HepG2 (cell line): ENCODE results near the gene TNXB. TPM values are rescaled to one million over a fixed set of nuclear protein-coding genes. Genes with fewer than 3 reads are reported as not detected.

ENCODE experiments used
- ATAC-seq: fragments of 200-7000 bp; cut with Tn5 transposase; 3 replicates; pipeline ENCODE4 v1.9.1; 2020; ENCODE audit warnings: mild to moderate bottlenecking, moderate library complexity
- BruUV-seq: library from RNA; stranded (reverse); fragments of 400-500 nt; replicated peaks from 2 replicates; lab custom pipeline; 2021; lab: Mats Ljungman, UMichigan
- CTCF ChIA-PET: fragments of 300-600 bp; formaldehyde crosslinking; extraction: SDS; loops from one replicate; lab custom pipeline; 2021; ENCODE audit warnings: low total read pairs, inconsistent platforms, low intra/inter-chr PET ratio; lab: Yijun Ruan, JAX
- POLR2A ChIA-PET: fragments of 350-600 bp; sonication (Branson Sonifier 250); formaldehyde crosslinking; loops from one replicate; lab custom pipeline; 2020; ENCODE audit warnings: antibody characterized with exemption, inconsistent platforms; lab: Yijun Ruan, JAX
- DNase-seq: peaks from one replicate; pipeline ENCODE4 v3.0.0-alpha.2; 2015; ENCODE audit warnings: low spot score
- FAIRE-seq: peaks from 3 replicates; lab custom pipeline; 2011; peaks lifted over from hg19 to GRCh38; lab: Jason Lieb, UNC
- H2AFZ ChIP-seq: one replicate; pipeline ENCODE4 v1.6.1; 2011; ENCODE audit warnings: low read length, inconsistent platforms
- H3K27ac ChIP-seq: fragments of 300-600 bp; 3 replicates; pipeline ENCODE4 v1.8.0; 2011; ENCODE audit warnings: mixed run types, mild to moderate bottlenecking, mixed read lengths, low read length, inconsistent platforms; ENCODE audit not compliant: insufficient read depth; ENCODE audit errors: extremely low read length
- H3K27me3 ChIP-seq, 2 experiments: fragments of 200-600 bp in 1 of 2; 2 replicates in 1 of 2; 3 replicates in 1 of 2; pipeline versions ENCODE4 v1.6.0 to v1.8.0; 2011; ENCODE audit warnings: low read length in 2 of 2, mild to moderate bottlenecking in 2 of 2, moderate library complexity in 2 of 2, inconsistent platforms in 1 of 2; ENCODE audit not compliant: insufficient read depth in 2 of 2, control insufficient read depth in 1 of 2
- H3K36me3 ChIP-seq, 2 experiments: fragments of 200-600 bp in 1 of 2; replicated peaks in 1 of 2; 2 replicates in 1 of 2; 3 replicates in 1 of 2; pipeline versions ENCODE4 v1.5.1 to v1.8.0; 2011; ENCODE audit warnings: low read length in 2 of 2, inconsistent platforms in 1 of 2; ENCODE audit not compliant: insufficient read depth in 2 of 2, control insufficient read depth in 1 of 2
- H3K4me1 ChIP-seq: 2 replicates; pipeline ENCODE4 v1.5.1; 2012; ENCODE audit warnings: low read length, inconsistent platforms; ENCODE audit not compliant: insufficient read depth
- H3K4me2 ChIP-seq: 2 replicates; pipeline ENCODE4 v1.6.0; 2011; ENCODE audit warnings: low read depth, low read length, inconsistent platforms
- H3K4me3 ChIP-seq, 3 experiments: fragments of 200-600 bp in 1 of 3; sonication (generic), shearing (Covaris generic) in 1 of 3; replicated peaks in 1 of 3; 2 replicates each; pipeline ENCODE4 v1.5.1; 2011 to 2016; ENCODE audit warnings: low read length in 3 of 3, inconsistent platforms in 2 of 3, low read depth in 2 of 3, mild to moderate bottlenecking in 2 of 3, control low read depth in 1 of 3, mixed read lengths in 1 of 3; ENCODE audit not compliant: insufficient read depth in 1 of 3
- H3K79me2 ChIP-seq: one replicate; pipeline ENCODE4 v1.6.1; 2011; ENCODE audit warnings: low read length, inconsistent platforms; ENCODE audit not compliant: insufficient read depth
- H3K9ac ChIP-seq: 2 replicates; pipeline ENCODE4 v1.6.0; 2011; ENCODE audit warnings: mild to moderate bottlenecking, low read depth, low read length, inconsistent platforms; ENCODE audit not compliant: insufficient read depth
- H3K9me3 ChIP-seq: 2 replicates; pipeline ENCODE4 v1.5.1; 2012; ENCODE audit warnings: mild to moderate bottlenecking, low read length
- H4K20me1 ChIP-seq: 2 replicates; pipeline ENCODE4 v1.6.0; 2011; ENCODE audit warnings: inconsistent platforms, mild to moderate bottlenecking, low read length, moderate library complexity; ENCODE audit not compliant: insufficient read depth
- ARID2 ChIP-seq: sonication (generic); formaldehyde crosslinking; IDR thresholded peaks from 2 replicates; pipeline ENCODE4 v1.8.1; 2022; ENCODE audit warnings: mild to moderate bottlenecking, missing genetic modification reagents, borderline replicate concordance
- BATF2 ChIP-seq: sonication (generic); formaldehyde crosslinking; IDR thresholded peaks from 2 replicates; pipeline ENCODE4 v1.8.0; 2022; ENCODE audit warnings: mild to moderate bottlenecking, missing genetic modification reagents, moderate library complexity
- BRF2 ChIP-seq: sonication (generic); formaldehyde crosslinking; IDR thresholded peaks from 2 replicates; pipeline ENCODE4 v1.8.1; 2022; ENCODE audit warnings: mild to moderate bottlenecking, missing genetic modification reagents
- CHCHD3 ChIP-seq: sonication (generic); formaldehyde crosslinking; IDR thresholded peaks from 2 replicates; pipeline ENCODE4 v1.8.0; 2022; ENCODE audit warnings: mild to moderate bottlenecking, missing genetic modification reagents, moderate library complexity
- CREBL2 ChIP-seq: sonication (generic); formaldehyde crosslinking; IDR thresholded peaks from 2 replicates; pipeline ENCODE4 v1.8.1; 2023; ENCODE audit warnings: missing genetic modification reagents, mild to moderate bottlenecking, borderline replicate concordance
- EZH2 ChIP-seq: conservative IDR thresholded peaks from 2 replicates; pipeline ENCODE4 v1.6.1; 2012; ENCODE audit warnings: mild to moderate bottlenecking, low read depth, low read length, moderate library complexity
- HNRNPLL ChIP-seq: fragments of 200-400 bp; formaldehyde crosslinking; IDR thresholded peaks from 2 replicates; pipeline ENCODE4 v1.6.1; 2017; ENCODE audit warnings: mild to moderate bottlenecking, low read depth, low read length; ENCODE audit not compliant: poor library complexity, severe bottlenecking
- NONO ChIP-seq, 2 experiments: fragments of 450-650 bp in 1 of 2; sonication (generic) in 1 of 2; formaldehyde crosslinking in 1 of 2; IDR thresholded peaks in 1 of 2; conservative IDR thresholded peaks in 1 of 2; 2 replicates each; pipeline versions ENCODE4 v1.6.1 to v1.8.0; 2017 to 2022; ENCODE audit warnings: mild to moderate bottlenecking in 1 of 2, missing genetic modification reagents in 1 of 2, moderate library complexity in 1 of 2
- ZC3H13 ChIP-seq: sonication (generic); formaldehyde crosslinking; IDR thresholded peaks from 2 replicates; pipeline ENCODE4 v1.8.1; 2023; ENCODE audit warnings: mild to moderate bottlenecking, missing genetic modification reagents, moderate library complexity
- ZNF547 ChIP-seq: sonication (generic); formaldehyde crosslinking; IDR thresholded peaks from 2 replicates; pipeline ENCODE4 v1.5.1; 2020; ENCODE audit warnings: mild to moderate bottlenecking, missing genetic modification reagents
- ZNF773 ChIP-seq: sonication (generic); formaldehyde crosslinking; IDR thresholded peaks from 2 replicates; pipeline ENCODE4 v1.4.0; 2020; ENCODE audit warnings: missing genetic modification reagents, borderline replicate concordance
- ZNF776 ChIP-seq: sonication (generic); formaldehyde crosslinking; IDR thresholded peaks from 2 replicates; pipeline ENCODE4 v1.4.0; 2020; ENCODE audit warnings: mild to moderate bottlenecking, missing genetic modification reagents
- ZNF800 ChIP-seq: sonication (generic); formaldehyde crosslinking; IDR thresholded peaks from 2 replicates; pipeline ENCODE4 v1.4.0; 2020; ENCODE audit warnings: missing genetic modification reagents
- ZXDC ChIP-seq: sonication (generic); formaldehyde crosslinking; IDR thresholded peaks from 2 replicates; pipeline ENCODE4 v1.5.0; 2020; ENCODE audit warnings: mild to moderate bottlenecking, missing genetic modification reagents
- WGBS: methylation state at CpG from one replicate; pipeline ENCODE4 v1.1.6; 2017; ENCODE audit warnings: low lambda C conversion rate; 5-methylcytosine and 5-hydroxymethylcytosine counted together
- in situ Hi-C: cut with HindIII; loops from 2 replicates; pipeline ENCODE4 v1.10.0; 2017; ENCODE audit warnings: low pct_unique_long_range_greater_than_20kb; ENCODE audit not compliant: extremely low pct_ligation_motif_present
- intact Hi-C: fragments of 100-400 bp; cut with micrococcal nuclease; formaldehyde crosslinking; loops from one replicate; pipeline ENCODE4 v1.10.0; 2022; ENCODE audit not compliant: unreplicated experiment
- polyA plus RNA-seq, 8 experiments: library from polyadenylated mRNA; depleted of rRNA in 3 of 8; stranded (reverse) in 7 of 8; unstranded in 1 of 8; fragments of >200 nt; fragmentation: Illumina TruSeq in 4 of 8; extraction: Trizol in 4 of 8; gene quantifications; 2 replicates each; pipeline versions ENCODE4 v1.2.1 to v1.2.3, GENCODE V29; 2011 to 2016; ENCODE audit warnings: low read depth in 4 of 8, missing spikeins in 1 of 8, mixed read lengths in 1 of 8; ENCODE audit not compliant: insufficient read depth in 1 of 8
- total RNA-seq, 5 experiments: library from RNA; depleted of rRNA; stranded (reverse); fragments of >200 nt; fragmentation: Illumina TruSeq; extraction: Trizol; gene quantifications; 2 replicates each; pipeline ENCODE4 v1.2.3, GENCODE V29; 2016; ENCODE audit warnings: low read depth in 1 of 5

Gene TNXB
- total and polyA plus RNA-seq, 2 of the 13 experiments (the other 11 are each of a cell fraction or from before 2014, with no cell fraction given) = 1.6 to 2.7 TPM

GRCh38 chr6:32096394-32097258 lies 12.5 kb downstream of the TNXB start:
- no peak for FAIRE-seq
- H3K9me3 ChIP-seq = no peaks in the 10 kb centered on the region
- POLR2A ChIA-PET = interaction anchor here (1.6 kb wide), 1 partner anchor 9 kb away, joined by 5 read pairs; no protein-coding TSS in a partner anchor
- TF ChIP-seq EZH2 = peak; percentile 84; the same call in 1 of the 2 replicates
- peak; percentile 31; the same call in 1 of the 2 replicates for TF ChIP-seq CHCHD3
- TF ChIP-seq CREBL2 (CRISPR knock-in tag) = 0 out of 2 replicates have a peak, but pooled peaks have one; percentile 25
- no peak for TF ChIP-seq ARID2
- peak; percentile 97 for TF ChIP-seq ZNF800 (CRISPR knock-in tag)
- peak; percentile 23; the same call in 1 of the 2 replicates for TF ChIP-seq ZNF773 (CRISPR knock-in tag)
- TF ChIP-seq BRF2 (CRISPR knock-in tag) = no peak
- peak; percentile 71; the same call in 1 of the 2 replicates for TF ChIP-seq ZNF776 (CRISPR knock-in tag)
- TF ChIP-seq ZXDC (CRISPR knock-in tag) = 0 out of 2 replicates have a peak, but pooled peaks have one; percentile 16
- 0 out of 2 replicates have a peak, but pooled peaks have one; percentile 22 for TF ChIP-seq ZC3H13 (CRISPR knock-in tag)
- peak; percentile 27; the same call in 1 of the 2 replicates for TF ChIP-seq BATF2 (CRISPR knock-in tag)
- TF ChIP-seq HNRNPLL = peak; percentile 91
- TF ChIP-seq ZNF547 (CRISPR knock-in tag) = 0 out of 2 replicates have a peak, but pooled peaks have one; percentile 66
- TF ChIP-seq NONO (IDR thresholded peaks at IDR 0.05) = no peak
- TF ChIP-seq NONO (CRISPR knock-in tag; conservative IDR thresholded peaks at IDR 0.05) = peak; percentile 45; the same call in 1 of the 2 replicates

More at GRCh38 chr6:32096394-32097258, 12.5 kb downstream of the TNXB start:
- Histone ChIP-seq H4K20me1 (no peaks in the 10 kb centered on the region), H3K4me3 (peak overlapping the region in 2 of 3 experiments; percentile 28 to 45; a peak in 2 of 6 replicates), H3K4me1 (peaks cover 11% of the 10 kb centered on the region; the same call in 1 of the 2 replicates), H2AFZ (no peak overlapping the region), H3K36me3 (no peaks in the 10 kb centered on the region), H3K79me2 (no peaks in the 10 kb centered on the region), H3K27me3 (peaks cover 21 to 59% of the 10 kb centered on the region in 2 experiments), H3K9ac (no peak overlapping the region), H3K27ac (no peak overlapping the region), H3K4me2 (peak overlapping the region; percentile 49)
- intact Hi-C loops (no loop called here), in situ Hi-C loops (loop anchor here (25.0 kb wide), 1 partner anchor 691 kb away; no protein-coding TSS in a partner anchor)
- 19% methylated on average over 40 of the region's 90 CpGs for WGBS
- BruUV-seq = no TSS peak
- CTCF ChIA-PET = no interaction called here
- ATAC-seq (peak; percentile 78), DNase-seq (no peak)
